ENCODE measurements around the gene PERCC1. TPM values are rescaled to one million over a fixed set of nuclear protein-coding genes. Genes with fewer than 3 reads are reported as not detected.

The PERCC1 gene
- total RNA-seq, 2 experiments from 2014 or later: 0.30 TPM; not detected in 1

GRCh38 chr16:1459967-1460366 lies 29.1 kb downstream of the PERCC1 start:
- H3K9me3 ChIP-seq (ENCODE audit: control insufficient read depth in 1 of 2, insufficient read depth in 1 of 2, low read length in 2 of 2): no peaks in the 10 kb centered on the region
- Mint-ChIP-seq H3K36me3 (ENCODE audit: low read depth) (peaks cover 28% of the 10 kb centered on the region), H3K27ac (no peak overlapping the region), H3K4me1 (ENCODE audit: low read depth) (no peaks in the 10 kb centered on the region), H3K27me3 (no peaks in the 10 kb centered on the region), H3K4me3 (no peak overlapping the region), H3K9me3 (no peaks in the 10 kb centered on the region)
- ChIA-PET CTCF (no interaction called here), POLR2A (no interaction called here)
- H3K4me1 ChIP-seq (ENCODE audit: insufficient read depth, low read length): no peaks in the 10 kb centered on the region
- ATAC-seq (ENCODE audit: poor library complexity) (no peak), DNase-seq (no peak)
- no peak overlapping the region for H3K27ac ChIP-seq (ENCODE audit: low read depth in 1 of 2, low read length in 2 of 2)
- intact Hi-C loops (cut with DNase I, micrococcal nuclease): no loop called here
- H3K27me3 ChIP-seq (ENCODE audit: control insufficient read depth in 1 of 2, insufficient read depth in 2 of 2, low read length in 2 of 2): no peaks in the 10 kb centered on the region
- H3K36me3 ChIP-seq (ENCODE audit: insufficient read depth, low read length): peaks cover 57% of the 10 kb centered on the region
- no peak for TF ChIP-seq CTCF (IDR thresholded peaks at IDR 0.05)
- no peak overlapping the region for H3K4me3 ChIP-seq (ENCODE audit: low read length)

- DNase-seq: no peak
- H3K27me3 ChIP-seq (ENCODE audit: control insufficient read depth in 1 of 2, insufficient read depth in 2 of 2, low read length in 2 of 2): no peaks in the 10 kb centered on the region
- no peaks in the 10 kb centered on the region for H3K9me3 ChIP-seq (ENCODE audit: control insufficient read depth in 1 of 2, insufficient read depth in 1 of 2, low read length in 2 of 2)
- Mint-ChIP-seq H3K36me3 (ENCODE audit: low read depth) (peaks cover 28% of the 10 kb centered on the region), H3K4me1 (ENCODE audit: low read depth) (no peaks in the 10 kb centered on the region), H3K9me3 (no peaks in the 10 kb centered on the region), H3K27me3 (no peaks in the 10 kb centered on the region), H3K4me3 (no peak overlapping the region), H3K27ac (no peak overlapping the region)
- no peak for ATAC-seq (ENCODE audit: poor library complexity)
- H3K4me3 ChIP-seq (ENCODE audit: low read length): no peak overlapping the region
- ChIA-PET CTCF (no interaction called here), POLR2A (no interaction called here)
- H3K27ac ChIP-seq (ENCODE audit: low read depth in 1 of 2, low read length in 2 of 2): no peak overlapping the region
- no peak for TF ChIP-seq CTCF (IDR thresholded peaks at IDR 0.05)
- H3K4me1 ChIP-seq (ENCODE audit: insufficient read depth, low read length): no peaks in the 10 kb centered on the region
- H3K36me3 ChIP-seq (ENCODE audit: insufficient read depth, low read length): peaks cover 50% of the 10 kb centered on the region
- intact Hi-C loops (cut with DNase I, micrococcal nuclease): no loop called here
Measured at GRCh38 chr16:1460602-1461138, 29.8 kb downstream of the PERCC1 start.

GRCh38 chr16:1461146-1461545 lies 30.3 kb downstream of the PERCC1 start:
- no peaks in the 10 kb centered on the region for H3K27me3 ChIP-seq (ENCODE audit: control insufficient read depth in 1 of 2, insufficient read depth in 2 of 2, low read length in 2 of 2)
- no peaks in the 10 kb centered on the region for H3K27me3 Mint-ChIP-seq
- H3K27ac Mint-ChIP-seq: no peak overlapping the region
- peaks cover 46% of the 10 kb centered on the region for H3K36me3 ChIP-seq (ENCODE audit: insufficient read depth, low read length)
- intact Hi-C loops (cut with DNase I, micrococcal nuclease): no loop called here
- ATAC-seq (ENCODE audit: poor library complexity) (no peak), DNase-seq (no peak)
- CTCF ChIA-PET: no interaction called here
- no peaks in the 10 kb centered on the region for H3K4me1 Mint-ChIP-seq (ENCODE audit: low read depth)
- H3K4me1 ChIP-seq (ENCODE audit: insufficient read depth, low read length): no peaks in the 10 kb centered on the region
- no peak overlapping the region for H3K27ac ChIP-seq (ENCODE audit: low read depth in 1 of 2, low read length in 2 of 2)
- peaks cover 28% of the 10 kb centered on the region for H3K36me3 Mint-ChIP-seq (ENCODE audit: low read depth)
- no peaks in the 10 kb centered on the region for H3K9me3 Mint-ChIP-seq
- no peaks in the 10 kb centered on the region for H3K9me3 ChIP-seq (ENCODE audit: control insufficient read depth in 1 of 2, insufficient read depth in 1 of 2, low read length in 2 of 2)
- POLR2A ChIA-PET: no interaction called here
- no peak for TF ChIP-seq CTCF (IDR thresholded peaks at IDR 0.05)
- no peak overlapping the region for H3K4me3 ChIP-seq (ENCODE audit: low read length)
- H3K4me3 Mint-ChIP-seq: no peak overlapping the region
